GM10266 (cell line): ENCODE measurements around the gene SETBP1.

Experiments
- DNase-seq: peaks from one replicate; pipeline ENCODE4 v3.0.0; 2012; ENCODE audit errors: extremely low spot score
- CTCF ChIP-seq: IDR thresholded peaks from 2 replicates; pipeline ENCODE4 v1.5.1; 2012; ENCODE audit warnings: mild to moderate bottlenecking, low read depth; ENCODE audit not compliant: control insufficient read depth, insufficient read depth; ENCODE audit errors: missing control alignments

SETBP1 gene

GRCh38 chr18:44659771-44660170 lies 20.9 kb upstream of the SETBP1 start:
- no peak for DNase-seq
- no peak for TF ChIP-seq CTCF

- DNase-seq: no peak
- no peak for TF ChIP-seq CTCF
Observed at GRCh38 chr18:44668270-44668975, 12.3 kb upstream of the SETBP1 start.

- no peak for TF ChIP-seq CTCF
- no peak for DNase-seq
Observed at GRCh38 chr18:44671914-44672313, 8.8 kb upstream of the SETBP1 start.

- TF ChIP-seq CTCF: no peak
- no peak for DNase-seq
Observed at GRCh38 chr18:44672506-44672905, 8.2 kb upstream of the SETBP1 start.

- TF ChIP-seq CTCF: no peak
- DNase-seq: no peak
Observed at GRCh38 chr18:44673256-44673880, 7.3 kb upstream of the SETBP1 start.

- no peak for DNase-seq
Observed at GRCh38 chr18:44677933-44678332, 2.8 kb upstream of the SETBP1 start.

GRCh38 chr18:44678725-44679055 lies 2.0 kb upstream of the SETBP1 start:
- DNase-seq: no peak
- no peak for TF ChIP-seq CTCF

More at GRCh38 chr18:44677933-44678332, 2.8 kb upstream of the SETBP1 start:
- no peak for TF ChIP-seq CTCF
